A673 (cell line): Measurements from ENCODE around the gene SWT1. TPM values are rescaled to one million over a fixed set of nuclear protein-coding genes. Genes with fewer than 3 reads are reported as not detected.

Experiments used
- BruUV-seq: library from RNA; stranded (reverse); fragments of 400-500 nt; replicated peaks from 2 replicates; lab custom pipeline; 2021; lab: Mats Ljungman, UMichigan
- CTCF ChIA-PET: fragments of 300-600 bp; sonication (Branson Sonifier 250); formaldehyde crosslinking; loops from one replicate; lab custom pipeline; 2022; ENCODE audit warnings: antibody characterized with exemption; lab: Charles Lee
- POLR2A ChIA-PET: fragments of 300-600 bp; sonication (Branson Sonifier 250); formaldehyde crosslinking; loops from one replicate; lab custom pipeline; 2022; ENCODE audit warnings: antibody characterized with exemption; ENCODE audit not compliant: low non-redundant PET; lab: Charles Lee
- DNase-seq: peaks from one replicate; pipeline ENCODE4 v3.0.0-alpha.2; 2015; ENCODE audit warnings: low spot score
- H3K27ac ChIP-seq: fragments of 200-600 bp; sonication (generic); 2 replicates; pipeline ENCODE4 v1.5.1; 2016; ENCODE audit warnings: mixed run types, low read depth, mild to moderate bottlenecking, mixed read lengths, antibody characterized with exemption, low read length; ENCODE audit not compliant: poor library complexity, severe bottlenecking
- H3K27me3 ChIP-seq: fragments of 200-600 bp; sonication (generic); replicated peaks from 2 replicates; pipeline ENCODE4 v1.6.1; 2017; ENCODE audit warnings: mixed run types, low read depth, mild to moderate bottlenecking, mixed read lengths, antibody characterized with exemption, low read length; ENCODE audit not compliant: insufficient read depth, poor library complexity
- H3K36me3 ChIP-seq: fragments of 200-600 bp; sonication (generic); 2 replicates; pipeline ENCODE4 v1.6.1; 2016; ENCODE audit warnings: mixed run types, mild to moderate bottlenecking, mixed read lengths, antibody characterized with exemption, low read length; ENCODE audit not compliant: insufficient read depth, poor library complexity, severe bottlenecking
- H3K4me1 ChIP-seq: fragments of 200-600 bp; sonication (generic); 2 replicates; pipeline ENCODE4 v1.6.1; 2017; ENCODE audit warnings: mixed run types, mild to moderate bottlenecking, mixed read lengths, antibody characterized with exemption, low read length; ENCODE audit not compliant: insufficient read depth, poor library complexity, severe bottlenecking
- H3K4me3 ChIP-seq: fragments of 200-600 bp; sonication (generic); 2 replicates; pipeline ENCODE4 v1.5.1; 2016; ENCODE audit warnings: low read depth, mixed run types, mild to moderate bottlenecking, mixed read lengths, low read length; ENCODE audit not compliant: poor library complexity, severe bottlenecking
- H3K9me3 ChIP-seq: fragments of 200-600 bp; sonication (generic); 2 replicates; pipeline ENCODE4 v1.6.1; 2016; ENCODE audit warnings: mixed run types, low read depth, mild to moderate bottlenecking, mixed read lengths, antibody characterized with exemption, low read length; ENCODE audit not compliant: poor library complexity, severe bottlenecking
- EZH2 ChIP-seq: fragments of 200-600 bp; sonication (generic); IDR thresholded peaks from 2 replicates; pipeline ENCODE4 v1.6.1; 2017; ENCODE audit warnings: borderline replicate concordance, low read depth, mild to moderate bottlenecking, mixed read lengths, antibody characterized with exemption, low read length; ENCODE audit not compliant: poor library complexity, severe bottlenecking
- intact Hi-C: fragments of 100-400 bp; cut with micrococcal nuclease; formaldehyde crosslinking; loops from one replicate; pipeline ENCODE4 v1.10.0; 2022; ENCODE audit not compliant: unreplicated experiment
- total RNA-seq: library from RNA; stranded (reverse); gene quantifications from 2 replicates; pipeline ENCODE4 v1.2.3, GENCODE V29; 2021
- TF ChIP-seq, protein P1 (sequence below): fragments of 300-800, 200-600 bp; sonication (generic); conservative IDR thresholded peaks from 2 replicates; pipeline ENCODE4 v1.5.1; 2017; ENCODE audit warnings: low read depth, mild to moderate bottlenecking, antibody characterized with exemption, low read length, moderate library complexity, mixed read lengths

SWT1 gene
- total RNA-seq, 1 experiment from 2014 or later, result 3.3 TPM

DNA sequence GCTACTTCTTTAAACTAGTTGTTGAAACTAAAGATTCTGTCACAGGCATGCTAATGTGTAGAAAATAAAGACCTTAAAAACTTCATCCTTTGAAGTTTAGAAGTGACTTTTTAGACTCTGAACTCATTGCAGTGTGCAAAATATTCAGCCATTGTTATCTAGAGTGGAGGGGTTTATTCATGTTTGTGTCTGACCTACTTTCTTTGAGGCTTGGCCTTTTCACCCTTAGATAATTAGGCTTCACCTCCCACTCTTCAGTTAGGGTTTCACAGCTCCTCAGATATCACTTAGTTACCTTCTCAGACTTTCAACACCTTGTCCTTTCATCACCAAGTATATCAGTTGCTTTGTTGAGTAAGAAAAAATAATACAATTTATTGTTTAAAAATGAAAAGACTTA is 84.2 kb downstream of the SWT1 start:
- no peaks in the 10 kb centered on the region for H3K27me3 ChIP-seq
- ChIA-PET POLR2A (no interaction called here), CTCF (no interaction called here)
- H3K4me1 ChIP-seq, result no peaks in the 10 kb centered on the region
- intact Hi-C loops, result no loop called here
- H3K9me3 ChIP-seq, result no peaks in the 10 kb centered on the region
- BruUV-seq, result no TSS peak
- H3K36me3 ChIP-seq, result no peaks in the 10 kb centered on the region
- no peak overlapping the region for H3K4me3 ChIP-seq
- H3K27ac ChIP-seq, result no peak overlapping the region
- TF ChIP-seq EZH2, result no peak
- TF ChIP-seq, protein P1, sequence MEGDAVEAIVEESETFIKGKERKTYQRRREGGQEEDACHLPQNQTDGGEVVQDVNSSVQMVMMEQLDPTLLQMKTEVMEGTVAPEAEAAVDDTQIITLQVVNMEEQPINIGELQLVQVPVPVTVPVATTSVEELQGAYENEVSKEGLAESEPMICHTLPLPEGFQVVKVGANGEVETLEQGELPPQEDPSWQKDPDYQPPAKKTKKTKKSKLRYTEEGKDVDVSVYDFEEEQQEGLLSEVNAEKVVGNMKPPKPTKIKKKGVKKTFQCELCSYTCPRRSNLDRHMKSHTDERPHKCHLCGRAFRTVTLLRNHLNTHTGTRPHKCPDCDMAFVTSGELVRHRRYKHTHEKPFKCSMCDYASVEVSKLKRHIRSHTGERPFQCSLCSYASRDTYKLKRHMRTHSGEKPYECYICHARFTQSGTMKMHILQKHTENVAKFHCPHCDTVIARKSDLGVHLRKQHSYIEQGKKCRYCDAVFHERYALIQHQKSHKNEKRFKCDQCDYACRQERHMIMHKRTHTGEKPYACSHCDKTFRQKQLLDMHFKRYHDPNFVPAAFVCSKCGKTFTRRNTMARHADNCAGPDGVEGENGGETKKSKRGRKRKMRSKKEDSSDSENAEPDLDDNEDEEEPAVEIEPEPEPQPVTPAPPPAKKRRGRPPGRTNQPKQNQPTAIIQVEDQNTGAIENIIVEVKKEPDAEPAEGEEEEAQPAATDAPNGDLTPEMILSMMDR, result no peak
- DNase-seq, result no peak

DNA sequence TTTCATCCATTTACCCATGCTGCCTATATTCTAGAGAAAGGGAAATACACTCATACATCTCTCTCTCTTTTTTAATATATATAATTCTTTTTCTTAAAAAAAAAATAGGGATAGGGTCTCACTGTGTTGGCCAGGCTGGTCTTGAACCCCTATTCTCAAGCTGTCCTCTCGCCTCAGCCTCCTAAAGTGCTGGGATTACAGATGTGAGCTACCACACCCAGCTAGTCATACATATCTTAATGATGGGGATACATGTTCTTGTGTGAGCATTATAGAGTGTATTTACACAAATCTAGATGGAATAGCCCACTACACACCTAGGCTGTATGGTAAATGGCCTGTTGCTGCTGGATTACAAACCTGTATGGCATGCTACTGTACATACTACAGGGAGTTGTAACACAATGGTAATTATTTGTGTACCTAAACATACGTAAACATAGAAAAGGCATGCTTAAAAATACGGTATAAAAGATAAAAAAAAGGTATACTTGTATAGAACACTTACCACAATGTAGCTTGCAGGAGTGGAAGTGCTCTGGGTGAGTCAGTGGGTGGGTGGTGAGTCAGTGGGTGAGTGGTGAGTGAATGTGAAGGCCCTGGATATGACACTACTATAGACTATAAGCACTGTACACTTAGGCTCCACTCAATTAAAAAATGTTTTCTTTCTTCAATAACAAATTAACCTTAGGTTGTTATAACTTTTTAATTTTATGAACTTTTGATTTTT is 87.2 kb downstream of the SWT1 start:
- DNase-seq, result no peak
- BruUV-seq, result no TSS peak
- POLR2A ChIA-PET, result no interaction called here
- TF ChIP-seq, protein P1, result no peak
- TF ChIP-seq EZH2, result no peak
- no peak overlapping the region for H3K4me3 ChIP-seq
- no peaks in the 10 kb centered on the region for H3K36me3 ChIP-seq
- H3K9me3 ChIP-seq, result no peaks in the 10 kb centered on the region
- no peak overlapping the region for H3K27ac ChIP-seq
- no peaks in the 10 kb centered on the region for H3K4me1 ChIP-seq
- CTCF ChIA-PET, result no interaction called here
- intact Hi-C loops, result no loop called here
- no peaks in the 10 kb centered on the region for H3K27me3 ChIP-seq

DNA sequence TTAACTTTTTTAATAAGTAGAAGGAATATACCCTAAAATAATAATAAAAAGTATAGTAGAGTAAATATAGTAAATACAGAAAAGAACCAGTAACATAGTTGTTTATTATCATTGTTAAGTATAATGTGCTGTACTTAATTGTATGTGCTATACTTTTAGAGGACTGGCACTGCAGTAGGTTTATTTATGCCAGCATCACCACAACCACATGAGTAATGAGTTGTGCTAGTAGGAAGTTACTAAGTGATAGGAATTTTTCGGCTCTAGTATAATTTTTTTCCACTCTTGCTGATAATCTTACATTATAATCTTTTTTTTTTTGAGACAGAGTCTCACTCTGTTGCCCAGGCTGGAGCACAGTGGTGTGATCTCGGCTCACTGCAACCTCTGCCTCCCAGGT is 88.5 kb downstream of the SWT1 start:
- no peak overlapping the region for H3K4me3 ChIP-seq
- TF ChIP-seq, protein P1, result no peak
- TF ChIP-seq EZH2, result no peak
- H3K9me3 ChIP-seq, result no peaks in the 10 kb centered on the region
- POLR2A ChIA-PET, result no interaction called here
- H3K36me3 ChIP-seq, result no peaks in the 10 kb centered on the region
- no peak for DNase-seq
- H3K27me3 ChIP-seq, result no peaks in the 10 kb centered on the region
- no TSS peak for BruUV-seq
- H3K4me1 ChIP-seq, result no peaks in the 10 kb centered on the region
- H3K27ac ChIP-seq, result no peak overlapping the region
- intact Hi-C loops, result no loop called here
- CTCF ChIA-PET, result no interaction called here
